NCI-H128 (cell line): ENCODE results near the gene FTO.
"Not testable (repeated sequence)": the region's sequence is repeated elsewhere in the genome, so short reads cannot be mapped to it uniquely, and the experiment has no call there.

Experiments
- DNase-seq: peaks from one replicate; lab custom pipeline; 2025; ENCODE audit not compliant: unreplicated experiment; lab: John Stamatoyannopoulos, UW

The FTO gene

GRCh38 chr16:53855511-53855910 lies 151.6 kb downstream of the FTO start:
- DNase-seq: no peak

- no peak for DNase-seq
These were observed 156.1 kb downstream of the FTO start for GRCh38 chr16:53859995-53860540.

DNA sequence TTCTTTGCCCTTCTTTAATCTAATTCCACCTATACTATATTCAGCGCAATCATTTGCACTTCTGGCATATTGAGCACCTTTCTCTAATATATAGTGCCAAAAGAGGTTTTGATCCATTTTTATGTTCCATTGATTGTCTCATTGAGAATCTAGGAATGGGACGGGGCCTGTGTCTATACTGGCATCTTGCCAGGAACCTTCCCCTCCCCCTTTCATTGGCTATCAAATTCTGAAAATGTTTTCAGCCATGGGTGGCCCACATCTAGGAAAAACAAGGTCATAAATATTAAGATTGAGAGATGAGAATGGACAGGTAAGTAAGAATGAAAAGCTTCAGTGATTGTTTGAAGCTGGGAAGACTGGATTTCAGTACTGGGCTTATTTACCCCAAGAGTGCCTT lies 159.9 kb downstream of the FTO start:
- no peak for DNase-seq

- DNase-seq: no peak
These were observed 161.0 kb downstream of the FTO start for GRCh38 chr16:53864819-53865493.

DNA sequence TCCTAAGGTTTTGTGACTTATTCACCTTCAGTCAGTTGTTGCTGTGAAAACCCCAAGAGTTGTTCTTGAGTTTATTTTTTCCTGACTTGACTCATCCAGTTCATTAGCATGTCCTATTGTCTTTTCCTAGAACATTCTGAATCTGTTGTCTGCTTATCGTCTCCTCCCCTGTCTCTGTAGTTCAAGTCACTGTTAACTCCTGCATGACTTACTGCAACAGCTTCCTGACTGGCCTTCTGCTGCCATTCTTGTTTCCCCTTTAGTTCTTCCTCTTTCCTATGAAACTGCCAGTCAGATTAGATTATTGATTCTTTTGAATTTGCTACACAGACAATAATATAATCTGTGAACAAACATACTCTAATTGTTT lies 161.5 kb downstream of the FTO start:
- DNase-seq: no peak

GRCh38 chr16:53866520-53866919 lies 162.6 kb downstream of the FTO start:
- no peak for DNase-seq

GRCh38 chr16:53870831-53871230 lies 166.9 kb downstream of the FTO start:
- DNase-seq: no peak

GRCh38 chr16:53872248-53873221 lies 168.6 kb downstream of the FTO start:
- no peak for DNase-seq

GRCh38 chr16:53876811-53877210 lies 172.9 kb downstream of the FTO start:
- DNase-seq: no peak

DNA sequence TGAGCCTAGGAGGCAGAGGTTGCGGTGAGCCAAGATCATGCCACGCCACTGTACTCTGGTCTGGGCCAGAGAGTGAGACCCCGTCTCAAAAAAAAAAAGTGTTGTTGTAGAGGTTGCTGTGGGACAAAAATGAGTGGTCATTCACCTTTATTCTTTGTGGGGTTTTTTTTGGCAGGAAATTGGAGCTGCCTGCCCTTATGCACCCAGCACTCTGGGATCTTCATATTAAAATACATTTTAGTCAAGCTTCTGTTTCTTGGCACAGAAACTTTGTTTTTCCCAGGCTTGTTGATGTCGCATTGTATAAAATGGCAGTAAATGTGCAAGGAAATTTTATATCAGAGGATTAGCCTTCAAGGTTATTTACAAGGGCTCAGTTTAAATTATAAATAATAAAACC lies 174.3 kb downstream of the FTO start:
- DNase-seq: no peak

DNA sequence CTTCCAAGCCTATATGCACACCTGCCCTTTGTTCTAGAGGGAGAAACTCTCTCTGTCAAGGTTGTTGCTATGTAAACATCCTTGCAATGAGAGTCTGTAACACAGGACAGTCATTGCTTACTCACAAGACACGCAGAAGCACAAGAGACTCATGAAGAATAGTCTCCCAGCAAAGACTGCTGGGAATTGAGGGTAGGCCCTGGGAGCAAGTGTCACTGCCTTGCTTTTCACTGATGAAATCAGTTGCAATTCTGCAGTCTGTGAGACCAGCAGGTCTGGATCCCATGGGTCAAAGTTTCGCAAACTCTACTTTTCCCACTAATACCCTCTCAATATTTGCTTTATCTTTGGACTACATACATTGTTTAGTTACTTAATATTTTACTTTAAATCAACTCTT lies 177.4 kb downstream of the FTO start:
- no peak for DNase-seq

DNA sequence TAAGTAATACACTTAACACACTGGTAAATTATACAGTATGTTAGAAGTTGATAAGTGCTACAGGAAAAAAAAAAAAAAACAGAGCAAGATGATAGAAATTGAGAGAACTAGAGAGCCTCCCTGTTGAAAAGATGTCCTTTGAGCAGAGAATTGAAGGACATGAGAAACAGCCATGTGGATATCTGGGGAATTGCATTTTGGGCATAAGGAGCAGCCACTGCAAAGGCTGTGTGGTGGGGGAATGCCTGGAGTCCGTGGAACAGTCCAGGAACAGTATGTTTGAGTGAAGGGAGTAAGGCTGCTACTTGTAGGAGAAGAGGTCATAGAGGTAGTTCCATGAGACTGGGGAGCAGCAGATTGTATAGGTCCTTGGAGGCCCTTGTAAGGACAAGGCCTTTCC lies 178.4 kb downstream of the FTO start:
- DNase-seq: no peak

- no peak for DNase-seq
These were observed 180.8 kb downstream of the FTO start for GRCh38 chr16:53884748-53885147.

- DNase-seq: no peak
These were observed 182.8 kb downstream of the FTO start for GRCh38 chr16:53886482-53887378.

DNA sequence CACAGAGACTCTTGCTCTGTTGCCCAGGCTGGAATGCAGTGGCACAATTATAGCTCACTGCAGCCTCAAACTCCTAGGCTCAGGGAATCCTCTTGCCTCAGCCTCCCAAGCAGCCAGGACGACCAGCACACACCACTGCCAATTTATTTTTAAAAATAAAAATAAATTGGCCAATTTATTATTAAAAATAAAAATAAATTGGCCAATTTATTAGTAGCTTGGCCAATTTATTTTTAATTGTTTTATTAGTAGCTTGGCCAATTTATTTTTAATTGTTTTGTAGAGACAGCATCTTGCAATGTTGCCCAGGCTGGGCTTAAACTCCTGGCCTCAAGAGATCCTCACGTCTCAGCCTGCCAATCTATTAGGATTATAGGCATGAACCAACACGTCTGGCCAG lies 184.3 kb downstream of the FTO start:
- DNase-seq: no peak

DNA sequence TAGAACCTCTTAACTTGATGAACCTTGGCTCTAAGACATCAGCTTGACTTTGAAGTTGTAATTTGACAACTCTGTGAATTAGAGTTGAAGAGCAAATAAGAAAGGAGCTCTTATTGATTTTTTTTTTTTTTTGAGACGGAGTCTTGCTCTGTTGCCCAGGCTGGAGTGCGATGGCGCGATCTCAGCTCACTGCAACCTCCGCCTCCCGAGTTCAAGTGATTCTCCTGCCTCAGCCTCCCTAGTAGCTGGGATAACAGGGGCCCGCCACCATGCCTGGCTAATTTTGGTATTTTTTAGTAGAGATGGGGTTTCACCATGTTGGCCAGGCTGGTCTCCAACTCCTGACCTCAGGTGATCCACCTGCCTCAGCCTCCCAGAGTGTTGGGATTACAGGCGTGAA lies 186.9 kb downstream of the FTO start:
- DNase-seq: not testable (repeated sequence)

GRCh38 chr16:53891409-53892139 lies 187.6 kb downstream of the FTO start:
- DNase-seq: no peak

GRCh38 chr16:53892155-53892554 lies 188.2 kb downstream of the FTO start:
- DNase-seq: peak; percentile 5

DNA sequence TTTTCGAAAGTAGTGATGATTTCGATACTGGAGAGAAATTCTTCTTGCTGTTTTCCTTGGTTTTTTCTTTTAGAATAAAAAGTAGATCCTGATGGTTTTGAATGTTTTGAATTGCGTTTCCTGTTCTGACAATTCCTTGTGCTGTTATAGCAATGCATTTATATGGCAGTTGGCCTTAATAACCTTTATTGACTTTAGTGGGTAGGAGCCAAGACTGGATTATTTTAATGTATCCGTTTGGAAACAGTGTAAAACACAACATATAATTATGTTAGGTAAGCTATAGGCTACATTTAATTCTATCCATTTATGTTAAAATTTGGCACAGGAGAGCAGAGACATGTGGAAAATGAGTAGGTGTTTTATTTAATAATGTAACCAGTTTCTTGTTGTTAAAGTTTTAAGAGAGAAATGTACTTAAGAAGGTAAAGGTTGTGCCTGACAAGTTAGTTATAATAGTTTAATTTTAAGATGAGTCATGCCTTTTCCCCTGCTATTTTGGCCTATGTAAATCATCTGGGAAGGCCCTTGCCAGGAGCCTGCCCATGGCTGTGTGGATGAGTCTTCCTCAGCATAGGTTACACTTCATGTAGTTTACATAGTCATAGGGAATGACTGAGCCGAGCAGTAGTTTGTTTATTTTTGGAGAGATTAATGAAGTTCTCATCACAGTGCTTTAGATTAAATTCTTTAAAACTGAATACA lies 189.9 kb downstream of the FTO start:
- DNase-seq: no peak

DNA sequence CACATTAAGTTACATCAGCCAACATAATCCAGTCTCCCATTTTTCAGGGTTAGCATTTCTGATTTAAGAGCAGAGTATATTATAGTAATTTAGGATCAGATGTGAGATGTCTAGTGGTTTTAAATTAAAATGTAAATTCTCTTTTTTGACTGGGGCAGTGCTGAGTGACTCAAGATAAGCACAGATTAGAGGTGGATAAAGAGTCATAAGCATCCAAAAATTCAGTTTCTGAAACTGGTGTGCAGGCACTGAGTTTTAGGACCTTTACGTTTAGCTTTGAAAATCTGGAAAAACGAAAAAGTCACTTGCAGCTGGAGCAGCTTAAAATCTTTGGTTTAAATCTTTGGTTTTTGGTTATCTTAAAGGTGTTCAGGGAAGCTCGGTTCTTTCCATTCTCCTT lies 190.7 kb downstream of the FTO start:
- no peak for DNase-seq
